ENCODE data around the gene SERGEF. TPM values are rescaled to one million over a fixed set of nuclear protein-coding genes. Genes with fewer than 3 reads are reported as not detected.

Gene SERGEF
- total and polyA plus RNA-seq, 10 donors = 29.0 to 55.5 (median 38.8) TPM

DNA sequence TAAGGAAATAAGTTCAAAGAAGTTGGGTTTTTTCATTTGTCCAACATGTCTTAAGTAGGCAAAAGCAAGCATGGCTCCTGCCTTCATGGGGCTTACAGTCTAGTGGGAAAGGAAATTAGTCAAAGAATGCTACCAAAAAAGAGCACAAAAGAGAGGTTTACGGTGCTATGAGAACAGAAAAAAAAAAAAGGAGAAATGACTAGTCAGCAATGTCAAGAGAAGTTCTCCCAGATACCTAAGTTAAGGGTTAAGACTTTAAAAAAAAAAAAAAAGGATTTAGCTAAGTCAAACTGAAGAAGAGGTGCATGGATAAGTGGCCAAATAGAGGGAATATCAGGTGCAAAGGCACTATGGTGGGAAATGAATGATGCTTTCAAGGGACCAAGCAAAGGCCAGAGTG, 29.3 kb downstream of the SERGEF start:
- Histone ChIP-seq H3K4me1 (peaks cover 0 to 14% (median 4%) of the 10 kb centered on the region in 6 donors), H3K36me3 (peaks cover 0 to 76% (median 38%) of the 10 kb centered on the region in 6 donors), H3K4me3 (no peak overlapping the region), H3K9me3 (no peaks in the 10 kb centered on the region), H3K27ac (no peak overlapping the region), H3K27me3 (replicated peaks in 1 of 7) (no peaks in the 10 kb centered on the region)
- 90 to 95% (median 92%) methylated on average over 1 of the region's 1 CpG for WGBS, 5 donors
- no peak for DNase-seq
- TF ChIP-seq, protein P1, sequence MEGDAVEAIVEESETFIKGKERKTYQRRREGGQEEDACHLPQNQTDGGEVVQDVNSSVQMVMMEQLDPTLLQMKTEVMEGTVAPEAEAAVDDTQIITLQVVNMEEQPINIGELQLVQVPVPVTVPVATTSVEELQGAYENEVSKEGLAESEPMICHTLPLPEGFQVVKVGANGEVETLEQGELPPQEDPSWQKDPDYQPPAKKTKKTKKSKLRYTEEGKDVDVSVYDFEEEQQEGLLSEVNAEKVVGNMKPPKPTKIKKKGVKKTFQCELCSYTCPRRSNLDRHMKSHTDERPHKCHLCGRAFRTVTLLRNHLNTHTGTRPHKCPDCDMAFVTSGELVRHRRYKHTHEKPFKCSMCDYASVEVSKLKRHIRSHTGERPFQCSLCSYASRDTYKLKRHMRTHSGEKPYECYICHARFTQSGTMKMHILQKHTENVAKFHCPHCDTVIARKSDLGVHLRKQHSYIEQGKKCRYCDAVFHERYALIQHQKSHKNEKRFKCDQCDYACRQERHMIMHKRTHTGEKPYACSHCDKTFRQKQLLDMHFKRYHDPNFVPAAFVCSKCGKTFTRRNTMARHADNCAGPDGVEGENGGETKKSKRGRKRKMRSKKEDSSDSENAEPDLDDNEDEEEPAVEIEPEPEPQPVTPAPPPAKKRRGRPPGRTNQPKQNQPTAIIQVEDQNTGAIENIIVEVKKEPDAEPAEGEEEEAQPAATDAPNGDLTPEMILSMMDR (IDR thresholded peaks at IDR 0.05 in 8 of 11, conservative IDR thresholded peaks at IDR 0.05 in 3 of 11) = no peak
- no peak for TF ChIP-seq POLR2AphosphoS5 (IDR thresholded peaks at IDR 0.05)
- TF ChIP-seq POLR2A (IDR thresholded peaks at IDR 0.05) = no peak
- intact Hi-C loops (cut with DNase I; ENCODE audit: low total_unique reads) = no loop called here

DNA sequence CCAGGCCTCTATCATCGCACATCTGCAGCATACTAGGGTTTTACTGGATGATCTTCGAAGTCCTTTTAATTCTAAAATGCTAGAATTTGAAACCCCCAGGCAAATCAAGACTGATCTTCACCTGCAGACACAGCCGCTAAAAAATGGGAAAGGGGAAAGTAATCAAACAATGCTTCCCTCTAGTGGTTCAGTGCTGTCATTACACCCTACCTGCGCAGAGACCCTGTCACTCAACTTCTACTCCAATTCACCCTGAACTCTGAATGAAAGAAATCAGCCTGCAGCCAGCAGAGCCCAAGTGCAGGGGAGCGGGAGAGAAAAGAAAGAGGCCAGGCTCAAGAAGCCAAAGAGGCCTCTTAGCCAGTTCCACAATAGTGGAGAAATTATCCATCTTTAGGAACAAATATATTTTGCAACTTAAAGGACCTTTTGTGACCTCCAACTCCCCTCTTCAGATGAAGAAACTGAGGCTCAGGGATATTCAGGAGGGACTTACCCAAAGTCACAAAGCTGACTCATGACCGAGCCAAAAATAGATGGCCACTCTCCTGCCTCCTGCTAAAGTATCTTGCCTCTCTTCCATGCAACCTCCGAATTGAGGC, 33.0 kb downstream of the SERGEF start:
- no peak for DNase-seq
- H3K4me1 ChIP-seq = peaks cover 0 to 17% (median 5%) of the 10 kb centered on the region in 6 donors
- no peak overlapping the region for H3K4me3 ChIP-seq
- no peak overlapping the region for H3K27ac ChIP-seq
- H3K36me3 ChIP-seq = peaks cover 0 to 74% (median 17%) of the 10 kb centered on the region in 6 donors
- intact Hi-C loops (cut with DNase I; ENCODE audit: low total_unique reads) = loop anchor here (2.0 to 10.0 kb wide), 3 partner anchors 219 to 383 kb away; no protein-coding TSS in a partner anchor
- no peaks in the 10 kb centered on the region for H3K27me3 ChIP-seq (replicated peaks in 1 of 7)
- 41 to 45% (median 43%) methylated on average over 7 of the region's 7 CpGs for WGBS, 5 donors
- TF ChIP-seq, protein P1 (IDR thresholded peaks at IDR 0.05 in 8 of 11, conservative IDR thresholded peaks at IDR 0.05 in 3 of 11) = peak; percentile 82 to 95 (median 89)
- no peak for TF ChIP-seq POLR2AphosphoS5 (IDR thresholded peaks at IDR 0.05)
- no peaks in the 10 kb centered on the region for H3K9me3 ChIP-seq

DNA sequence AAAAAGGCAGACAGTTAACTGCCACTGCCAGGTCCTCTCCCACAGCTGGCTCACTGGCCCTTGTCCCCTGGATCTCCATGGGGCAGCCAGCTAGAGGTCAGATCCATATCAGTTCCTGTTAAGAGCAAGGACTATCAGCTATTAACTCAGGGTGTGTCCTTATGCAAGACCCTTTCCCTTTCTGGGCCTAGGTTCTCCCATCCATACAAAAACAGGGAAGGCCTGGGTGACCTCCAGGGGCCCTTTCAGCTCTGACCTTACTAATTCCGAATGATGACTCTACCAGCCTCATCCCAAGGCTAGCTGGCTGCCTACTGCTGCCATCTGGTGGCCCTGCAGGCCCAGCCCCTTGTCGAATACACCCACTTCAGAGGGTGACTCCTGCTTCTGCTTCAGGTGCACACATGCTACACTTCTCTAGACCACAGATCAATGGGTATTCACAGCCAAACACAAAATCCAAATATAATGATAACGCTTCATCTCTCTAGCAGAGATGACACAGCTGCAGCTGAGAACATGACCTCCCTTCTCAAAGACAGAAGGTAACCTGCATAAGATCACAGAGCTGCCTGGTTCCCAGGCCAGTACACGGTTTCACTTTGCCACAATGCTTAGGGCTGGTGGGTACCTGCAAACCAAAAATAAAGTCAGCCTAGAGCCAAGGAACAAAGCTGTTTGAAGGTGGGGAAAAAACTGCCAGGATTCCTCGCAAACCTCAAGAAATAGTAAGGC, 34.1 kb downstream of the SERGEF start:
- TF ChIP-seq POLR2A (IDR thresholded peaks at IDR 0.05) (no peak), POLR2AphosphoS5 (IDR thresholded peaks at IDR 0.05) (no peak)
- TF ChIP-seq, protein P1 (IDR thresholded peaks at IDR 0.05 in 8 of 11, conservative IDR thresholded peaks at IDR 0.05 in 3 of 11) = peak in 9 of 11 experiments; percentile 28 to 66 (median 53)
- intact Hi-C loops (cut with DNase I; ENCODE audit: low total_unique reads) = loop anchor here (2.0 to 10.0 kb wide), 3 partner anchors 218 to 381 kb away; no protein-coding TSS in a partner anchor
- peaks cover 0 to 17% (median 5%) of the 10 kb centered on the region in 6 donors for H3K4me1 ChIP-seq
- no peak for DNase-seq
- peaks cover 0 to 74% (median 15%) of the 10 kb centered on the region in 6 donors for H3K36me3 ChIP-seq
- H3K4me3 ChIP-seq = no peak overlapping the region
- WGBS, 5 donors = 70 to 85% (median 75%) methylated on average over 5 of the region's 5 CpGs
- no peaks in the 10 kb centered on the region for H3K9me3 ChIP-seq
- no peaks in the 10 kb centered on the region for H3K27me3 ChIP-seq (replicated peaks in 1 of 7)
- H3K27ac ChIP-seq = no peak overlapping the region

DNA sequence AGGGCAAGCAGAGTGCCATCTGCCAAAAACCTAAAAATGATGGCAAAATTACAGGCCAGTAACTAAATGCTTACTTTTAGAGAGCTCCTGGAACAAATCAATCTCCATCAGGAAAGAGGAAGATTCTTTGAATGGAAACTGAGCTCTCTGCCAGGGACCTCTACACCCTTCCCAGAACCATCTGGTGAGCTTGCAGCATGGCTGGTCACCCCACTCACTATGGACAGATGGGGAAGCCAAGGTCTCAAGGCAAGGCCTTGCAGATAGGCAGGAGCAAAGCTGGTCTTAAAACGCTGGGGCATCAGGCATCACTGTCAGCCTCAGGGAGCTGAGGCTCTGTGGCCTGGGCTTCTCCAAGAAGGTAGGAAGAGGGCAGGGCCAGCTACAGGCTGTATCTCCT, 36.2 kb downstream of the SERGEF start:
- peaks cover 0 to 17% (median 5%) of the 10 kb centered on the region in 6 donors for H3K4me1 ChIP-seq
- intact Hi-C loops (cut with DNase I; ENCODE audit: low total_unique reads) = loop anchor here (5.0 to 10.0 kb wide), 2 partner anchors 252 to 379 kb away; no protein-coding TSS in a partner anchor
- no peak overlapping the region for H3K4me3 ChIP-seq
- H3K9me3 ChIP-seq = peaks cover 0 to 3% (median 0%) of the 10 kb centered on the region in 8 donors
- H3K27me3 ChIP-seq (replicated peaks in 1 of 7) = no peaks in the 10 kb centered on the region
- no peak for DNase-seq
- TF ChIP-seq, protein P1 (IDR thresholded peaks at IDR 0.05 in 8 of 11, conservative IDR thresholded peaks at IDR 0.05 in 3 of 11) = no peak
- TF ChIP-seq POLR2A (IDR thresholded peaks at IDR 0.05) = no peak
- no peak for TF ChIP-seq POLR2AphosphoS5 (IDR thresholded peaks at IDR 0.05)
- peaks cover 0 to 77% (median 15%) of the 10 kb centered on the region in 6 donors for H3K36me3 ChIP-seq
- 78 to 96% (median 88%) methylated on average over 1 of the region's 1 CpG for WGBS, 5 donors
- no peak overlapping the region for H3K27ac ChIP-seq

Measured in spleen (tissue), 11 donors.